GM18907 (cell line): ENCODE results near the gene DVL3.
"Not testable (repeated sequence)": the region's sequence is repeated elsewhere in the genome, so short reads cannot be mapped to it uniquely, and the experiment has no call there.

ENCODE experiments used
- ATAC-seq: cut with Tn5 transposase; IDR thresholded peaks from one replicate; pipeline ENCODE4 v1.9.1; 2021; ENCODE audit warnings: mild to moderate bottlenecking, moderate library complexity; ENCODE audit not compliant: unreplicated experiment

DVL3 gene

DNA sequence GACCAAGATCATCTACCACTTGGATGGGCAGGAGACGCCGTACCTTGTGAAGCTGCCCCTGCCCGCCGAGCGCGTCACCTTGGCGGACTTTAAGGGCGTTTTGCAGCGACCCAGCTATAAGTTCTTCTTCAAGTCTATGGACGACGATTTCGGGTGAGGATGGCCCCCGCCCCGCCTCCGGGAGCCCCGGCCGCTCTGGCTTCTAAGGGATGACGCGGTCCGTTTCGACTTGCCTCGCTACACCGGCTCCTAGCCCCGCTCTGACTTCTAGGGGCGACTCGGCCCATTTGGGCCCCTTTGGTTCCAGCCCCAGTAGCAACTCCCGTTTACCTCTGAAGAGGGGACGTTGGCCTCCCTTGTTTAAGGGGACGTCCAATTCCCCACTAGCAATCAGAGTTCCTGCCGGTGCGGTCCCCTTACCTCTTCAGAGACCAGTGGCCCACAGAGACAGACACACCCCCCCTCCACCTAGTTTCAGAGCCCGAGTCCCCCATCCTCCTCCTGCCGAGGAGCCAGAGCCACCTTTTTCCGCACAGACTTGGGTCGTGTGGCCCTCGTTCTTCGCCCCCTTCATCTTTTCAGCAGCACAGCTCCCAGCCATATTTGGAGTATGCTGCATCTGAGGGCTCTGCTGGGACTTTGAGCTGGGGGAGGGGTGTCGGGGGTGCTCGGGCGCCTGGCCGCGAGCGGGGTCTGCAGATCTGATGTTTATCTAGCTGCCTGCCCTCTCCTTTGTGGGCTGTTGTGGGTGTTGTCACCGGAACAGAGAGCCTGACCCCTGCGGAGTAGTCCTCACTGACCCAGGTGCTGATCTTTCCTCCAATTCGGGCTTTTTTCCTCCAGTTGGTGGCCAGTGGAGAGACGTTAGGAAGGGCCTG is 706 bp downstream of the DVL3 start:
- peak; percentile 37 for ATAC-seq

DNA sequence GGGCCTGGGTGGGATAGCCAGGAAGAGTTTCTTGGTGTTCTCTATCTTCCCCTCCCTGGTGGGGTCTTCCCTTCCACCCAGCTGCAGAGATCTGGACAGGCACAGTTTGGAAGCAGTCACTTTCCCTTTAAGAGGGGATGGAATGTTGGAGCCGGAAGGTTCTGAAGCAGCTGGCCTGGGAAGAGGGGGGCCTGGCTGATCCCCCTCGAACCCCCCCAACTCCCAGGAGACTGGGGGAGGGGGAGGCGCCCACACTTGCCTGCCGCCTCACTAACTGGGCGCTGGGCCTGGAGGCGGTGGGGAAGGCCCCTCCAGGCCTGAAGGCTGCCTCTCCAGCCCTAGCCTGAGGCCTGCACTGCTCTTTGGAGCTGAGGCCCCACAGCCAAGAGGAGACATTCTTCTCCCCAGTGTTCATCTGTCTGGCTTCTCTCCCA is 1.4 kb downstream of the DVL3 start:
- ATAC-seq, result no peak

DNA sequence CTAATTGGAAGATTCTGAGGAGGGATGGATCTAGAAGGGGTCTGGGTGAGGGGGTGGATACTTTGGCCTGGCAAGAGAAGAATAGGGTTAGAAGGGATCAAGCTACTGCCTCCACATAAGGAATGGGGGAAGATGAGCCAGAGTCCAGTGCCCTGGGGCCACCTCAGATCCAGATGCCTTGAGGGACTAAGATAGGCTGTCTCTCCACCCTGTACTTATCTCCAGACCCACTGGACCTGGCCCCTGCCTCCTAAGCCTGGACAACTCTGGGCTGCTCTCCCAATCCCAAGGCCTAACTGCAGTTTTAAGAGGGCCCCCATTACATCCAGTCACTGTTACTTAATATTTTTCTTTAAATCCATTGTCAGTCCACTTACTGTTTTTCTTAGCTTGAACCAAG is 2.0 kb downstream of the DVL3 start:
- ATAC-seq, result no peak

DNA sequence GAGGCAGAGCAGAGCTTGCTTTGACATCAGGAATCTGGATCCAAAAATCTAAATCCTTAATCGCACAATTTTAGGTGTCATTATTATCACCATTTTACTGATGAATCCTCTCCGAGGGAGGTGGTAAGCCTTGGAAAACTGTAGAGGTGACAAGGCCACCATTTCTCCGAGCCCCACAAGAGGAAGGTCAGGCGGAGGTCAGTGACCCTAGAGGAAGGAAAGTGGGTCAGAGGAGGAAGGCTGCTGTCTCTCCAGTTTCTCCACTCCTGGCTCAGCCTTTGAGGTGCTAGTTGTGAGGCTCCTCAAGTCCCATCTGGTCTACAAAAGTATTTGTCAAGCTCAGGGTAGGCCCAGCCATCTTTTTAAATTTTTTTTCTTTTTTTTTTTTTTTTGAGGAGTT is 3.2 kb downstream of the DVL3 start:
- ATAC-seq, result no peak

DNA sequence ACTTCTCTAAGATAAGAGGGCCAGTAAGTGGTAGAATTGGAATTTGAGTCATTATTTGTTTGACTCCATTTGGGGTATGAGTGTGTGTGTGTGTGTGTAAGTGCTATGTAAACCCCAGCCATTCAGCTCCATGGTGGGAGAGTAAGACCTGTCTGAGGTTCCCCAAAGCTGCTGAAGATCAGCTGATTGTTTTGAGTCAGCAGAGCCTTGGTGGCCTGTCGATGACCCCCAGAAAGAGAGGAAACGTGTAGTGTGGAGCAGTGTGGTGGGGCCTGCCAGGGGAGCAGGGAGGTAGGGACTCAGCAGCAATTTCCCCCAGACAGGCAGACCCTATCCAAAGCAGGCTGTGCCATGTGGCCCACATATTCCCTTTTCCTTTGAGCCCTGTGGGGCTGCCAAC is 5.3 kb downstream of the DVL3 start:
- no peak for ATAC-seq

DNA sequence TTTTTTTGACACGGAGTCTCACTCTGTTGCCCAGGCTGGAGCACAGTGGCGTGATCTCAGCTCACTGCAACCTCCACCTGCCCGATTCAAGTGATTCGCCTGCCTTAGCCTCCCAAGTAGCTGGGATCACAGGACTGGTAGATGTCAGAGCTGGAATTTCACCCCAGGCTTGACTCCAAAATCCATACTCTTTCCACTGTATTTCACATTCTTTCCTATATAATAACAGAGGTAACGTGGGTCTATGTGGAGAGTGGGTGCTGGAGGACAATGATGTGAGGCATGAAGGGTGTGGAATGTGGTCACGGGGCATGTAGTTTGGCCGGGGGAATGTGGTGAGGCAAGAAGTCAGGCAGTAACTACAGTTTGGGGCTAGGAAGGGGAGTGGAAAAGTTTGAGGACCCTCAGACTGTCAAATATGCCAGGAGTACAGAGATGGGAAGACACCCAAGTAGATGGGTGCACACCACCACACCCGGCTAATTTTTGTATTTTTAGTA is 7.4 kb downstream of the DVL3 start:
- not testable (repeated sequence) for ATAC-seq

DNA sequence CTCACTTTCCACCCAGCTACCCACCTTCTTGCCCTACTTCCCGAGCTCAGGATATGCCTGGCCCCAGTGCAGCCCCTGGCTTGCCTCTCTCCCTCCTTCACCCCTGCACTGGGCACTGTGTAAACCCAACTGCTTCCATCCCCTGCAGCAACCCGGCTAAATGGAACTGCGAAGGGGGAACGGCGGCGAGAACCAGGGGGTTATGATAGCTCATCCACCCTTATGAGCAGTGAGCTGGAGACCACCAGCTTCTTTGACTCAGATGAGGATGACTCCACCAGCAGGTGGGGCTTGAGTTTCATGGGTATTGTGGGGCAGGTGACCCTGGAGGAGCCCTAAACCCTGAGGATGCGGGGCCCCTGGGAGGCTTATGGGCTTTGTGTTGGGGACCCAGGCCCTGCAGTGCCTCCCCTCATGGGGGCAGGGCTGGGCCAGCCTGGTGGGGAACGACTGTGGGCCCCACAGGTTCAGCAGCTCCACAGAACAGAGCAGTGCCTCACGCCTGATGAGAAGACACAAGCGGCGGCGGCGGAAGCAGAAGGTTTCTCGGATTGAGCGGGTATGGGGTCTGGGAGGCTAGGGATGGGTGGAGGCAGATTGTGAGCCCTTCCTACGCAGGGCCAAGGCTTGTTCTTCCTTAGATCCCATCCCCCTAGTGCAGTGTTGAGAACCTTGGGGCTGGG is 9.6 kb downstream of the DVL3 start:
- ATAC-seq, result no peak

DNA sequence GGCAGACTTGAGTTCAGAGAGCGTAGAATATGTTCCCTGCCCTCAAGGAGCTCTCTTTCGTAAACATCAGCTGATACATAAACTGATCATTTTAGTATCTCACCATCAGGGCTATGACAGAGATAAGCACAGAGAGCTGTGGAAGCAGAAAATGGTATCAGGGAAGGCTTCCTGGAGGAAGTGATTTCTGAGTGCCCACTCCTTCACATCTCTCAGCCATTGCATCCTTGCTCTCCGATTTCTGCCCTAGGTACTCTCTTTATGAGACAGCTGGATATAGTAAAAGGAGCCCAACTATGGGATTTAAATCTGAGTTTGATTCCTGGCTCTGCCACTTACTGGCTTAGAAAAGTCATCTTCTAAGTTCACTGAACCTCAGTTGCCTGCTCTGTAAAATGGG is 10.4 kb downstream of the DVL3 start:
- ATAC-seq, result no peak

DNA sequence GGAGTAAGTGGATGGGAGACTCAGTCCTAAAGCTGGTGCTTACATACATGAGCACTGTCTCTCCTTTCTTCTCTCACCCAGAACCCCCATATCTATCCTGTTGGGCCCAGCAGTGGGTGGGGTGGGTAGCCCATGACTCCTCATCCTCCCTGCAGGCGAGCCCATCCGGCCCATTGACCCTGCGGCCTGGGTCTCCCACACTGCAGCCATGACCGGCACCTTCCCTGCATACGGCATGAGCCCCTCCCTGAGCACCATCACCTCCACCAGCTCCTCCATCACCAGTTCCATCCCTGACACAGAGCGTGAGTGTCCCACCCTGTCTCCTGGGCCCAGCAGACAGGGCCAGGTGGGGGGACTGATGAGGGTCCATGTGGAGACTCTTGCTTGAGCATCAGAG is 11.5 kb downstream of the DVL3 start:
- ATAC-seq, result no peak

DNA sequence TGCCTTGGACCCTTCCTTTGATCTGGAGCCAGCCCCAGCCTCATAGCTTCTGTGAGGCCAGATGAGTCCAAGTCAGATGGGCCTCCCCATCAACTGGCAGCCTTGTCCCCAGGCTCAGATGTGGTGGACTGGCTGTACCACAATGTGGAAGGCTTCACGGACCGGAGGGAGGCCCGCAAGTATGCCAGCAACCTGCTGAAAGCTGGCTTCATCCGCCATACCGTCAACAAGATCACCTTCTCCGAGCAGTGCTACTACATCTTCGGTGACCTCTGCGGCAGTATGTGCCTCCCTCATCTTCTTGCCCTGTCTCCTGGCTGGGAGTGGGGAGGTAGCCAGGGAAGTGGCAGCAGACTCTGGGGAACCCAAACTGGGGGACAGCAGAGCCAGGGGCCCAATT is 12.6 kb downstream of the DVL3 start:
- no peak for ATAC-seq

DNA sequence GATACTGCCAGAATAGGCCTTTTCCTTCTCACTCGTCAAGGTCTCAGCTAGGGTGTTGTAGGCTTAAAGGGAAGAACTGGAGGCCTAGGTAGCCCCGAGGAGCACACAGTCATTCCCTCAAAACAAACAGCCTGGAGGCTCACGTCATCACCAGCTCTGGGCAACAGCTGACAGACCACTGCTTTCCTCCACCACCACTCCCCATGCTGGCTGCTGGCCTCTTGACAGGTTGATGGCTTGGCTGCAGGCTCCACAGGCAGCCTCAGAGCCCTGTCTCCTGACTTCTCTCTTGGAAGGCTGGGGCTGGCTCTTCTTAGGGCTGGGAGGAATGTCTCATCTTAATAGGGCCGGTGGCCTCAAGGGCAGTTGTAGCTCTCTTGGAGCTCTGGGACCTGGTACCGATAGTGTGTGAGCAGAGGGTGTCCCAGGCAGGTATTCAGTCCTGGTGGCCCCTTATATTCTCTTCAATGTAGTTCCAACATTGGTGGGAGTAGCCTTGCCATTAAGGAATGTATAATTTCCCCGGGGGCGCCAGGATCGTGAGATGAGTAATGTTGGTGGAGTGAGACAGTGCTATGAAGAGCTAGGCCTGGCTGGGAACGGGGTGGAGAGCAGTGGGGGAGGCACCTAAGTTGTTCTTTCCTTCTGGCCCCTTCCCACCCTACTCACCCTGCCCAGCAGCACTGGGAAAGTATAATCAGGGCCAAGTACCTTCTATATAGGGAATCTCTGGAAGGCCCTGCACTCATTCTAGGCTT is 13.4 kb downstream of the DVL3 start:
- no peak for ATAC-seq

DNA sequence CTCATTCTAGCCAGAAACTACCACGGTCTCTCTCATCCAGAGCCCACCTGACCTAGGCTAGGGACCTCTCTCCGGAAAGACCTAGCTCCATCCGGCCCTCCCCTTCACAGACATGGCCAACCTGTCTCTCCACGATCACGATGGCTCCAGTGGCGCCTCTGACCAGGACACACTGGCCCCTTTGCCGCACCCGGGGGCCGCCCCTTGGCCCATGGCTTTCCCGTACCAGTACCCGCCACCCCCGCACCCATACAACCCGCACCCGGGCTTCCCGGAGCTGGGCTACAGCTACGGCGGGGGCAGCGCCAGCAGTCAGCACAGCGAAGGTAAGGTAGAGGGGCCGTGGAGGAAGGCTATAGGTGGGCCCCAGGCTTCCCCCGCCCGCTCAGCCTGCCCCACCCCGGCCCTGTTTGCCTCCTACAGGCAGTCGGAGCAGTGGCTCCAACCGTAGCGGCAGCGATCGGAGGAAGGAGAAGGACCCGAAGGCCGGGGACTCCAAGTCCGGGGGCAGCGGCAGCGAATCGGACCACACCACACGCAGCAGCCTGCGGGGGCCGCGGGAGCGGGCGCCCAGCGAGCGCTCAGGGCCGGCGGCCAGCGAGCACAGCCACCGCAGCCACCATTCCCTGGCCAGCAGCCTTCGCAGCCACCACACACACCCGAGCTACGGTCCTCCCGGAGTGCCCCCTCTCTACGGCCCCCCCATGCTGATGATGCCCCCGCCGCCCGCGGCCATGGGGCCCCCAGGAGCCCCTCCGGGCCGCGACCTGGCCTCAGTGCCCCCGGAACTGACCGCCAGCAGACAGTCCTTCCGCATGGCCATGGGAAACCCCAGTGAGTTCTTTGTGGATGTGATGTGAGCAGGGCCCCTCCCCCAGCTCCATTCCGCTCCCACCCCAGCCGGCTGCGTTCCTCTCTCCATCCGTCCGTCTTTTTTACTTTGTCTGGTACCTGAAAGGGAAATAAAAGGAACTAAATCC is 15.0 kb downstream of the DVL3 start:
- no peak for ATAC-seq

DNA sequence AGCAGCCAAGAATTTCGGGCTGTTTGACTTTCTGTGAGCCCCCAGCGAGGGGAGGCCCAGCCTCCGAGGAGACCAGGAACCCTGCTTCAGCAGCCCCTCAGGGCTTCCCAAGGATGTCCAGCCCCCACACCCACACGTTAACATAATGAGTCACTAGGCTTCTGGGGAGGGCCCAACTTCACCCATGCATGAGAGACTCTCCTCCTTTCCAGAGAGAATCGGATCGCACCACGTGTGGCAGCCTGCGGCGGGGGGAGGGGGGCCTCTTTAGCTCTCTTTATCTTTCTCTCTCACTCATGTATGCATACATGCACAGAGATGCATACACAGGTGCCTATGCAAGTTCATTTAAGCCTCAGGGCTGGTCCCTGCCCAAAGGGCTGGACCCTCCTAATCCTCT is 16.4 kb downstream of the DVL3 start:
- no peak for ATAC-seq

DNA sequence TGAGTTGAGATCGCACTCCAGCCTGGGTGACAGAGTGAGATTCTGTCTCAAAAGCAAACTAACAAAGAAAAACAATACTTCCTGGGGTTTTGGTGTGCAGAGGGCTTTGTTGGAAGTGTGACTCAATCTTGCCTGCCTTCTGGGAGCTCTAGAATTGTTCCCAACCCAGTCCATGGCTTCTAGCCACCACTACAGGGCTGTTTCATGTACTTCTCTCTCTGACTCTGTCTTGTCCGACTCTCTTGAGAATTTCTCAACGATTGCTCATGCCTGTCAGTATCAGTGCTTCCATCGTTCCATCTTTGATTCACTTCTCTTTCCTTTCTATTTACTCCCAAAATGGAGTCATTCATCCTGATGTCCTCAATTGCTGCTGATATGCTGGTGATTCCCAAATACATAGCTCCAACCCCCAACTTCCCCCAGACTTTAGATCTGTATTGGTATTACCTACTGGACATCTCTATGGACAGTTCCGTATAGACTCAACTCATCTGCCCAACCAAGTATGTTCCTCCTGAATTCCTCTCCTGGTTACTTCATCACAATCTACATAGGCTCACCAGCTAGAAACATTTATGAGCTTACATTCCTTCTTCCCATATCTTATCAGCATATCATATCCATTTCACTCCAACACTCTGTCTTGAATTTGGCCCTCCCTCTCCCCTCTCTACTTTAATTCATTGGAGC is 17.6 kb downstream of the DVL3 start:
- no peak for ATAC-seq

DNA sequence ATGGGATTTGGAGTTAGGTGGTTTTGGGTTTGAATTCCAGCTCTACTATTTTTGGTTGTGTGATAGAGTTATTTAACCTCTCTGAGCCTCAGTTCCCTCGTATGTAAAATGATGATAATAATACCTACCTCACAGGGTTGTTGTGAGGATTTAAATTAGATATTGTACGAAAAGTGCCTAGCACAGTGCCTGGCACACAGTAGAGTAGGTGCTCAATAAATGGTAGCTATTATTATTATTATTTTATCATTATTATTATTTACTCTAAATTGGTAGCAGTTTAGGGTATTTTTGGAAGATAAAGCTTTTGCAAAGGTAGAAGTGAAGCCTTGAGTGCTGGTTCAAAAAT is 18.2 kb downstream of the DVL3 start:
- ATAC-seq, result no peak

DNA sequence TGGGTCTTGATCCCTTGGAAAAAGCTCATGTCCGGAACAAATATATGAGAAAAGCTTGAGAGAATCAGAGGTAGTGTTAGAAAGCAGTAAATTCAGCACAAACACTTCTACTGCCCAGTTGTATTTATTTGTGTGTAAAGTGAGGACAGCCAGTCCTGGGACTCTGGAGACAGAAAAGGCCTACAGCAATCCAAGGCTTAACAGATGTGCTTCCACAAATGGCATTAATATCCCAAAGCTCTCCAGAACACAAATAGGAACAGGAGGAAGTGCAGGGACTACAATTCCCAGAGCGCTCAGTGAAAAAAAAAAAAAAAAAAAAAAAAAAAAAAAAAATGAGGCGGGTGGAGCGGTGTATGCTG is 19.1 kb downstream of the DVL3 start:
- no peak for ATAC-seq

DNA sequence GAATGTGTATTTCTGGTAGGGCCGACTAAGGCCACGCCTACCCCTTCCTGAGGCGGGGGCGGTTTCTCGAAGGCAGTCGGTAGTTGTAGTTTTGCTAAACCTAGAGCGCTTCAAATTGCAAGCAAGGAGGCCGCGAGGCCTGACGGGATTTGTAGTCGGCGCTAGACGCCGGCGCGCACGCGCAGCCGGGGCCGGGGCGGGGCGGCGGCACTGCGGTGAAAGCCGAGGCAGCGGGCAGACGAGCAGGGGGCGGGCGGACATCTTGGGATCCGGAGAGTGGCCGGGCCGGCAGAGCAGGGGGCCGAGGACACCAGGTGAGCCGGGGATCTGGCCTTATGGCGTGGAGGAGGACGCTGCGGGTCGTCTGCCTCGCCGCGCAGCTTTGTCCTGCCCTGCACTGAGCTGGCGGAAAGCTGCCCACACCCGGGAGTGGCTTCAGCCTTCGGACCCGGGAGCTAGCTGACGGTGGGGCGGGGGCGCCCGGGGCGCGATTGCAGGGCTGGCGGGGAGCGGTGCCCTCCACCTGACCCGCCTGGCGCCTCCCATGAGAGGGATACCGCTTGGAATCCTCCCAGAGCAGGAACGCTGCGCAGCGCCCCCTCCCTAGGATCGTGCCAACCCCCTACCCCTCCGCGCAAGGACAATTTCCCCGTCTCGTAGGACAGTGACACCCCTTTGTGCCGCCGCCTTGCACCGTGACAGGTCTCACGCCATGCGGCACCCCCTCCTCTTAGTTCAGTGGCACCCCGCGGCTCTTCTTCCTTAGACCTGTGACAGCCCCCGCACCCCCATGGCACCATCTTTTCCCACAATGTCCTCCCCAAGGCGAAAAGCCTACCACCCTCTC is 19.7 kb downstream of the DVL3 start, which contains the start of gene AP2M1:
AP2M1 (plus strand) TSS at position 210 of the 847 bp plus-strand sequence. CDS start 2,139 bp downstream, outside the sequence.
- ATAC-seq, result peak; percentile 93

DNA sequence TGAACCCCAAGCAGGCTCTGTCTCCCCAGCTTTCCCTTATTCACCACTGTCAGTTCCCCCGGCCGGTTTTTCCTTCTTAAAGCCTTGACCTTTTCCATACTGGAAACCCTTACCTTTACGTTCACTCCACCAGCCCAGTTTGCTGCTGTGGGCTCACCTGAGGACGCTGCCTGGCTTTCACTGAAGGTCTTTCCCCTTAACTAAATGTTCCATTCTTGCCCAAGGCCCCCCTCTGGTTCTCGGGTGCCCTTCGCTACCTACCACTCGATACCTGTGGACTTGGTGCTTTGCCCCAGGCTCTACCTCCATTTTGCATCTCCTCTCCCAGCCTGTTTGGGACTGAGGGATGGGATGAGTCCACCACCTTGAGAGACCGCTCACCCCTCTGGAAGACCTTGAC is 20.3 kb downstream of the DVL3 start:
- no peak for ATAC-seq

DNA sequence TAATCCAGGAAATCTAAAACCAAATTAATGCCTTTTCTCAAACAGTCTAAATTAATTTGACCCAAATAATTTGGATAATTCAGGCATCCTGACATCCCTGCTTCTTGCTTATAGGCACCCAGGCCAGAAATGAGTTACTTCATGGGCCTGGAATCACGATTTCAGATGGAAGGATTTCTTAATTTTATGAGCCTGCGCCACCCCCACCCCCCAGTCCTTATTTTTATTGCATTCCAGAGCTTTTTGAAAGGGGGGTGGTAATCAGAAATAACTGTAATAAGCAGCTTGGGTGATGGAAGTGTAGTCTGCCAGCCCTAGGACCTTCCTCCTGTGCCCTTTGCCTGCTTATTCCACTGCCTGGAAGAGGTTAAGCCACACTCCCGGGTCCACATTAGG is 20.8 kb downstream of the DVL3 start:
- ATAC-seq, result no peak
